HG03066 (cell line): ENCODE measurements around the gene ADGRG1.
"Not testable (repeated sequence)": the region's sequence is repeated elsewhere in the genome, so short reads cannot be mapped to it uniquely, and the experiment has no call there.

Source experiments
- ATAC-seq: cut with Tn5 transposase; IDR thresholded peaks from one replicate; pipeline ENCODE4 v1.9.1; 2021; ENCODE audit warnings: low read depth; ENCODE audit not compliant: unreplicated experiment

The ADGRG1 gene

GRCh38 chr16:57628008-57628781 is at the start of gene ADGRG1:
TSS of gene ADGRG1 (plus strand) at chr16:57628630. CDS start at chr16:57650288, 21,658 bp downstream.
- ATAC-seq: no peak

- no peak for ATAC-seq
Observed at GRCh38 chr16:57579361-57579665, 49.1 kb upstream of the ADGRG1 start.

- no peak for ATAC-seq
Observed at GRCh38 chr16:57585051-57585687, 43.3 kb upstream of the ADGRG1 start.

- no peak for ATAC-seq
Observed at GRCh38 chr16:57588831-57589230, 39.6 kb upstream of the ADGRG1 start.

GRCh38 chr16:57589374-57589773 is 39.1 kb upstream of the ADGRG1 start:
- ATAC-seq: no peak

GRCh38 chr16:57590654-57591085 is 37.8 kb upstream of the ADGRG1 start:
- ATAC-seq: no peak

- ATAC-seq: peak; percentile 76
Observed at GRCh38 chr16:57591086-57591869, 37.2 kb upstream of the ADGRG1 start.

GRCh38 chr16:57591870-57592485 is 36.5 kb upstream of the ADGRG1 start:
- no peak for ATAC-seq

- ATAC-seq: no peak
Observed at GRCh38 chr16:57592591-57593003, 35.8 kb upstream of the ADGRG1 start.

GRCh38 chr16:57593021-57593420 is 35.4 kb upstream of the ADGRG1 start:
- ATAC-seq: no peak

GRCh38 chr16:57593990-57594389 is 34.4 kb upstream of the ADGRG1 start:
- no peak for ATAC-seq

GRCh38 chr16:57594531-57595031 is 33.8 kb upstream of the ADGRG1 start:
- ATAC-seq: no peak

GRCh38 chr16:57596234-57596633 is 32.2 kb upstream of the ADGRG1 start:
- ATAC-seq: not testable (repeated sequence)

GRCh38 chr16:57598437-57598836 is 30.0 kb upstream of the ADGRG1 start:
- ATAC-seq: no peak

- ATAC-seq: no peak
Observed at GRCh38 chr16:57600048-57600835, 28.2 kb upstream of the ADGRG1 start.

GRCh38 chr16:57600952-57601580 is 27.4 kb upstream of the ADGRG1 start:
- no peak for ATAC-seq

GRCh38 chr16:57601801-57602478 is 26.5 kb upstream of the ADGRG1 start:
- ATAC-seq: peak; percentile 82

- ATAC-seq: no peak
Observed at GRCh38 chr16:57603115-57604024, 25.1 kb upstream of the ADGRG1 start.
